ENCODE data around the gene PCSK2.

DNA sequence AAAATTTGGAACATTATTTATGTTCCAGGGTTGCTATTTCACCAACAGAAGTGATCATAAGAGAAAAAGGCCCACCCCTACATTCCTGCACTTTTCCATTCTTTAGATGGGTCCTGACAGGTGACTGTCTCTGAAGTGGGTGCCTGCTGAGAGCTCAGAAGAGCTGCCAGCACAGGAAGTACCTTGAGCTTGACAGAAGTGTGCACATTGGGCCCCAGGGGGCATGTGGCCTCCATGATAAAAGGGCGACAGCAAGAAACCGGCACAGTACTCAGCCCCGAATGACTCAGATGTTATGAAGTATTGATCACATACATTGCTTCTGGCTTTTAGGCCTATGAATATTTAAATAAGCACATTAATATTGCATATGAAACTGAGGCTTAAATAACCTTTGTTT lies 150.4 kb downstream of the PCSK2 start:
- TF ChIP-seq, protein P1, sequence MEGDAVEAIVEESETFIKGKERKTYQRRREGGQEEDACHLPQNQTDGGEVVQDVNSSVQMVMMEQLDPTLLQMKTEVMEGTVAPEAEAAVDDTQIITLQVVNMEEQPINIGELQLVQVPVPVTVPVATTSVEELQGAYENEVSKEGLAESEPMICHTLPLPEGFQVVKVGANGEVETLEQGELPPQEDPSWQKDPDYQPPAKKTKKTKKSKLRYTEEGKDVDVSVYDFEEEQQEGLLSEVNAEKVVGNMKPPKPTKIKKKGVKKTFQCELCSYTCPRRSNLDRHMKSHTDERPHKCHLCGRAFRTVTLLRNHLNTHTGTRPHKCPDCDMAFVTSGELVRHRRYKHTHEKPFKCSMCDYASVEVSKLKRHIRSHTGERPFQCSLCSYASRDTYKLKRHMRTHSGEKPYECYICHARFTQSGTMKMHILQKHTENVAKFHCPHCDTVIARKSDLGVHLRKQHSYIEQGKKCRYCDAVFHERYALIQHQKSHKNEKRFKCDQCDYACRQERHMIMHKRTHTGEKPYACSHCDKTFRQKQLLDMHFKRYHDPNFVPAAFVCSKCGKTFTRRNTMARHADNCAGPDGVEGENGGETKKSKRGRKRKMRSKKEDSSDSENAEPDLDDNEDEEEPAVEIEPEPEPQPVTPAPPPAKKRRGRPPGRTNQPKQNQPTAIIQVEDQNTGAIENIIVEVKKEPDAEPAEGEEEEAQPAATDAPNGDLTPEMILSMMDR (IDR thresholded peaks at IDR 0.05) = no peak
- TF ChIP-seq POLR2A (IDR thresholded peaks at IDR 0.05; ENCODE audit: low read depth) (no peak), EP300 (IDR thresholded peaks at IDR 0.05) (no peak)

Measured in esophagus muscularis mucosa (tissue), 4 donors.